CD14-positive monocyte (primary cell): ENCODE results near the gene CD302. TPM values are rescaled to one million over a fixed set of nuclear protein-coding genes. Genes with fewer than 3 reads are reported as not detected.

Experiments used
- DNase-seq, 3 donors: peaks; one replicate each; pipeline ENCODE4 v3.0.0-alpha.2; 2011 to 2022
- H2AFZ ChIP-seq: 2 replicates; pipeline ENCODE4 v1.6.0; 2012; ENCODE audit warnings: mild to moderate bottlenecking, low read depth, low read length, inconsistent platforms; ENCODE audit not compliant: insufficient read depth, poor library complexity, severe bottlenecking
- H3K27ac ChIP-seq, 2 donors: 1 replicate in 1 of 2; 2 replicates in 1 of 2; pipeline ENCODE4 v1.5.1; 2012 to 2013; ENCODE audit warnings: low read length in 2 of 2, control low read depth in 1 of 2, inconsistent platforms in 1 of 2, low read depth in 1 of 2, mild to moderate bottlenecking in 1 of 2
- H3K27me3 ChIP-seq, 2 donors: one replicate each; pipeline versions ENCODE4 v1.6.0 to v1.6.1; 2011 to 2013; ENCODE audit warnings: low read length in 2 of 2; ENCODE audit not compliant: control insufficient read depth in 2 of 2, insufficient read depth in 2 of 2
- H3K36me3 ChIP-seq, 2 donors: replicated peaks in 1 of 2; 1 replicate in 1 of 2; 2 replicates in 1 of 2; pipeline versions ENCODE4 v1.5.1 to v1.6.1; 2012 to 2013; ENCODE audit warnings: low read length in 2 of 2, control low read depth in 1 of 2, inconsistent platforms in 1 of 2, mild to moderate bottlenecking in 1 of 2; ENCODE audit not compliant: insufficient read depth in 2 of 2, control insufficient read depth in 1 of 2
- H3K4me1 ChIP-seq, 2 donors: 1 replicate in 1 of 2; 2 replicates in 1 of 2; pipeline versions ENCODE4 v1.5.1 to v1.6.1; 2012 to 2013; ENCODE audit warnings: low read length in 2 of 2, control low read depth in 1 of 2, inconsistent platforms in 1 of 2, mild to moderate bottlenecking in 1 of 2, moderate library complexity in 1 of 2; ENCODE audit not compliant: insufficient read depth in 2 of 2, control insufficient read depth in 1 of 2
- H3K4me2 ChIP-seq: replicated peaks from 2 replicates; pipeline ENCODE3; 2012; ENCODE audit warnings: low read length, moderate library complexity, mild to moderate bottlenecking; ENCODE audit not compliant: poor library complexity, severe bottlenecking; ENCODE audit errors: extremely low read depth
- H3K4me3 ChIP-seq, 3 experiments: fragments of 200-600 bp in 1 of 3; sonication (generic) in 1 of 3; replicated peaks in 1 of 3; 1 replicate in 2 of 3; 2 replicates in 1 of 3; pipeline ENCODE4 v1.5.1; 2011 to 2013; ENCODE audit warnings: low read length in 3 of 3, mild to moderate bottlenecking in 3 of 3, control low read depth in 2 of 3, low read depth in 2 of 3, inconsistent platforms in 1 of 3, moderate library complexity in 1 of 3
- H3K79me2 ChIP-seq: 2 replicates; pipeline ENCODE4 v1.6.0; 2012; ENCODE audit warnings: mild to moderate bottlenecking, control low read depth, inconsistent platforms, low read length, moderate library complexity; ENCODE audit not compliant: insufficient read depth
- H3K9ac ChIP-seq: 2 replicates; pipeline ENCODE4 v1.6.0; 2017; ENCODE audit warnings: low read length, mild to moderate bottlenecking; ENCODE audit not compliant: insufficient read depth, poor library complexity, severe bottlenecking
- H3K9me3 ChIP-seq, 2 donors: replicated peaks in 1 of 2; 1 replicate in 1 of 2; 2 replicates in 1 of 2; pipeline versions ENCODE4 v1.5.1 to v1.6.1; 2012 to 2013; ENCODE audit warnings: low read length in 2 of 2, control low read depth in 1 of 2; ENCODE audit not compliant: control insufficient read depth in 1 of 2, insufficient read depth in 1 of 2
- H4K20me1 ChIP-seq: 2 replicates; pipeline ENCODE4 v1.6.0; 2012; ENCODE audit warnings: mild to moderate bottlenecking, low read length, control low read depth, moderate library complexity; ENCODE audit not compliant: insufficient read depth
- H3K27ac Mint-ChIP-seq, 7 donors: one replicate each; pipeline ENCODE4 v1.8.0; 2020; ENCODE audit warnings: mild to moderate bottlenecking in 7 of 7, mixed read lengths in 7 of 7, moderate library complexity in 6 of 7, inconsistent platforms in 2 of 7
- H3K27me3 Mint-ChIP-seq, 3 donors: one replicate each; pipeline ENCODE4 v1.8.0; 2021 to 2022; ENCODE audit warnings: low read depth in 3 of 3, mild to moderate bottlenecking in 3 of 3, mixed read lengths in 3 of 3, moderate library complexity in 3 of 3, inconsistent platforms in 1 of 3
- H3K36me3 Mint-ChIP-seq, 2 donors: one replicate each; pipeline ENCODE4 v1.8.0; 2020; ENCODE audit warnings: mixed read lengths in 2 of 2, inconsistent platforms in 1 of 2, mild to moderate bottlenecking in 1 of 2
- H3K4me1 Mint-ChIP-seq: one replicate; pipeline ENCODE4 v1.8.0; 2020; ENCODE audit warnings: mild to moderate bottlenecking, mixed read lengths
- H3K4me3 Mint-ChIP-seq, 2 donors: one replicate each; pipeline ENCODE4 v1.8.0; 2020; ENCODE audit warnings: mild to moderate bottlenecking in 2 of 2, mixed read lengths in 2 of 2, moderate library complexity in 1 of 2
- H3K9me3 Mint-ChIP-seq, 7 donors: one replicate each; pipeline ENCODE4 v1.8.0; 2020 to 2022; ENCODE audit warnings: mixed read lengths in 7 of 7, mild to moderate bottlenecking in 6 of 7, moderate library complexity in 6 of 7, inconsistent platforms in 2 of 7
- CTCF ChIP-seq: fragments of 200-600 bp; IDR thresholded peaks from one replicate; pipeline ENCODE4 v1.8.0; 2022; ENCODE audit warnings: antibody characterized with exemption, mild to moderate bottlenecking
- WGBS: methylation state at CpG from one replicate; pipeline ENCODE4 v1.1.5; 2013; ENCODE audit warnings: missing lambda C conversion rate; ENCODE audit not compliant: insufficient coverage; 5-methylcytosine and 5-hydroxymethylcytosine counted together
- intact Hi-C, 2 donors: fragments of 100-400 bp; cut with micrococcal nuclease; formaldehyde crosslinking; loops; one replicate each; pipeline versions ENCODE4 v1.15.0 to v1.15.1; 2023
- polyA plus RNA-seq, 3 donors: library from polyadenylated mRNA; depleted of rRNA in 1 of 3; unstranded in 2 of 3; stranded (reverse) in 1 of 3; fragments of 300-500 nt in 2 of 3; fragments of >200 nt in 1 of 3; fragmentation: Illumina TruSeq in 2 of 3; gene quantifications; 1 replicate in 2 of 3; 2 replicates in 1 of 3; pipeline ENCODE4 v1.2.3, GENCODE V29; 2012 to 2021

Gene CD302
- polyA plus RNA-seq, 3 donors, result 90.3 to 214 (median 146) TPM

DNA sequence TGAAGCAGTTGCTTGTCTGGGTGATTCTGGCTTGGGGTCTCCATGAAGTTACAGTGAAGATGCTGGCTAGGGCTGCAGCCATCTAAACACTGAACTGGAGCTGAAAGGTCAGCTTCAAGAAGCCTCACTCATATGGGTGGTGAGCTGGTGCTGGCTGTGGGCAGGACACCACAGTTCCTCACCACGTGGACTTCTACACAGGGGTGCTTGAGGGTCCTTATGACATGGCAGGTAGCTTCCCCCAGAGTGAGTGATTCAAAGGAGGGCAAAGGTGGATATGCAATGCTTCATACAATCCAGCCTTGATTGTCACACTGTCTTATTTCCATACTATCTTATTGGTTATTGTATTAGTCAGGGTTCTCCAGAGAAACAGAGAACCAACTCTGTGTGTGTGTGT lies 6.0 kb downstream of the CD302 start:
- Histone ChIP-seq H3K9ac (no peak overlapping the region), H3K79me2 (peaks cover 100% of the 10 kb centered on the region), H3K27ac (peak overlapping the region; percentile 41 to 68), H2AFZ (no peak overlapping the region), H3K9me3 (no peaks in the 10 kb centered on the region), H3K27me3 (no peaks in the 10 kb centered on the region), H3K36me3 (peaks cover 0 to 8% of the 10 kb centered on the region in 2 donors), H3K4me1 (peaks cover 80 to 87% of the 10 kb centered on the region in 2 donors), H4K20me1 (peaks cover 68% of the 10 kb centered on the region), H3K4me2 (peak overlapping the region; percentile 63), H3K4me3 (peak overlapping the region in 1 of 3 experiments; percentile 59)
- Mint-ChIP-seq H3K27ac (peak overlapping the region; percentile 38 to 88 (median 85)), H3K9me3 (no peaks in the 10 kb centered on the region), H3K4me3 (peak overlapping the region in 1 of 2 donors; percentile 26), H3K27me3 (peaks cover 0 to 2% (median 0%) of the 10 kb centered on the region in 3 donors), H3K36me3 (peaks cover 0 to 13% of the 10 kb centered on the region in 2 donors), H3K4me1 (peaks cover 80% of the 10 kb centered on the region)
- intact Hi-C loops, result no loop called here
- no peak for DNase-seq
- WGBS, result no CpG with 5 or more reads among the region's 1 CpG
- TF ChIP-seq CTCF, result no peak

DNA sequence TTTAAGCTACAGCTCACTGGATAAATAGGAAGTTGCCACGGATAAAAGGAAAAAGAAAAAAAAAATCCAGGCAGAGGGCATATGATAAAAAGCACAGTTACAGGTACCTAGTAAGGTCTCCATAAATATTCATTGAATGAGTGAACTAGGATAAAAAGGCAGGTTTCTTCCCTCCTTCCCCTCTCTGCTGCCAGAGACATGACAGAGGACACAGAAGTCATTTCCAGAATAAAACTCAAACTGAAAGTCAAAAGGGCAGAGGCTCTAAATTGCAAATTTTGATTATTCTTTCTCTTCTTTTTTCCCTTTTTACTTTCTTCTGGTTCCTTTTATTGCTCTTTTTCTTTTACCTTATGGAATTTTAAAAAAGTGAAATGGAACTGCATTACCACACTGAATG lies 7.7 kb downstream of the CD302 start:
- Histone ChIP-seq H3K79me2 (peaks cover 100% of the 10 kb centered on the region), H3K4me1 (peaks cover 76 to 77% of the 10 kb centered on the region in 2 donors), H3K9me3 (no peaks in the 10 kb centered on the region), H2AFZ (no peak overlapping the region), H3K4me3 (no peak overlapping the region), H3K4me2 (peak overlapping the region; percentile 30), H3K9ac (no peak overlapping the region), H4K20me1 (peaks cover 85% of the 10 kb centered on the region), H3K36me3 (peaks cover 0 to 8% of the 10 kb centered on the region in 2 donors), H3K27ac (peak overlapping the region in 1 of 2 donors; percentile 68), H3K27me3 (no peaks in the 10 kb centered on the region)
- WGBS, result no CpG with 5 or more reads among the region's 1 CpG
- Mint-ChIP-seq H3K27me3 (peaks cover 0 to 2% (median 0%) of the 10 kb centered on the region in 3 donors), H3K9me3 (no peaks in the 10 kb centered on the region), H3K4me1 (peaks cover 82% of the 10 kb centered on the region), H3K36me3 (peaks cover 0 to 13% of the 10 kb centered on the region in 2 donors), H3K4me3 (peak overlapping the region in 1 of 2 donors; percentile 20), H3K27ac (peak overlapping the region in 6 of 7 donors; percentile 7 to 84 (median 53))
- no peak for DNase-seq
- intact Hi-C loops, result no loop called here
- TF ChIP-seq CTCF, result no peak
